ENCODE data around the gene CDK17.
A peak's percentile ranks its signal among the peaks of the same experiment; 100 is the strongest.
"Not testable (repeated sequence)": the region's sequence is repeated elsewhere in the genome, so short reads cannot be mapped to it uniquely, and the experiment has no call there.

Gene CDK17

DNA sequence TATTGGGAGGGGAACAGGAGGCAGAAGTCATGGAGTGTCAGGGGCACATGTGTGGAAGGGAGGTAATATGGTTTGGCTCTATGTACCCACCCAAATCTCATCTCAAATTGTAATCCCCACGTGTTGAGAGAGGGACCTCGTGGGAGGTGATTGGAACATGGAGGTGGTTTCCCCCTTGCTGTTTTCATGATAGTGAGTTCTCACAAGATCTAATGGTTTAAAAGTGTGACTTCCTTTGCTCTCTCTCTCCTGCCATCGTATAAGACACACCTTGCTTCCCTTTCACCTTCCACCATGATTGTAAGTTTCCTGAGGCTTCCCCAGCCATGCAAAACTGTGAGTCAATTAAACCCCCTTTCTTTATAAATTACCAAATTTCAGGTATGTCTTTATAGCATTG lies 41.6 kb upstream of the CDK17 start:
- TF ChIP-seq, protein P1, sequence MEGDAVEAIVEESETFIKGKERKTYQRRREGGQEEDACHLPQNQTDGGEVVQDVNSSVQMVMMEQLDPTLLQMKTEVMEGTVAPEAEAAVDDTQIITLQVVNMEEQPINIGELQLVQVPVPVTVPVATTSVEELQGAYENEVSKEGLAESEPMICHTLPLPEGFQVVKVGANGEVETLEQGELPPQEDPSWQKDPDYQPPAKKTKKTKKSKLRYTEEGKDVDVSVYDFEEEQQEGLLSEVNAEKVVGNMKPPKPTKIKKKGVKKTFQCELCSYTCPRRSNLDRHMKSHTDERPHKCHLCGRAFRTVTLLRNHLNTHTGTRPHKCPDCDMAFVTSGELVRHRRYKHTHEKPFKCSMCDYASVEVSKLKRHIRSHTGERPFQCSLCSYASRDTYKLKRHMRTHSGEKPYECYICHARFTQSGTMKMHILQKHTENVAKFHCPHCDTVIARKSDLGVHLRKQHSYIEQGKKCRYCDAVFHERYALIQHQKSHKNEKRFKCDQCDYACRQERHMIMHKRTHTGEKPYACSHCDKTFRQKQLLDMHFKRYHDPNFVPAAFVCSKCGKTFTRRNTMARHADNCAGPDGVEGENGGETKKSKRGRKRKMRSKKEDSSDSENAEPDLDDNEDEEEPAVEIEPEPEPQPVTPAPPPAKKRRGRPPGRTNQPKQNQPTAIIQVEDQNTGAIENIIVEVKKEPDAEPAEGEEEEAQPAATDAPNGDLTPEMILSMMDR (IDR thresholded peaks at IDR 0.05; ENCODE audit: low read depth, low read length, missing control alignments) = no peak
- no peak overlapping the region for H3K4me3 ChIP-seq (replicated peaks; ENCODE audit: low read depth, low read length)

DNA sequence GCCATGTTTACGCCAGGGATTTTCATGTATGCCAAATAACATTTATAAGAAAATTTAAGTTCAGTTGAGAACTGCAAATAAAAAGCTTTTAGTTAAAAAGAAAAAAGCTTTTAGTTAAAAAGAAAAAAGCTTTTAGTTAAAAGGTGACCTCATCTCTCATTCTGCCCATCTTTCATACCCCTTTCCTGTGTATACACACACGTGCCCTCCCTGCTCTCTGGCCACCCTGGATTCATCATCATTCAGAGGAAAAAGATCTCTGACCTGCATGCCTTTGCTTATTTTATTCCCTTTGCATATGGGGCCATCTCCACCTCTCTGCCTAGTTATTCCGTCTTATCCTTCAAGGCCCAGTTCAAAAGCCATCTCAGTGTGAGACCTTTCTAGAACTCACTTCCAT lies 38.1 kb upstream of the CDK17 start:
- no peak overlapping the region for H3K4me3 ChIP-seq (replicated peaks; ENCODE audit: low read depth, low read length)
- TF ChIP-seq, protein P1 (IDR thresholded peaks at IDR 0.05; ENCODE audit: low read depth, low read length, missing control alignments) = no peak
- no peak for DNase-seq (ENCODE audit: extremely low read depth, low read depth)

More for the DNA sequence above, 41.6 kb upstream of the CDK17 start:
- DNase-seq (ENCODE audit: extremely low read depth, low read depth) = no peak

DNA sequence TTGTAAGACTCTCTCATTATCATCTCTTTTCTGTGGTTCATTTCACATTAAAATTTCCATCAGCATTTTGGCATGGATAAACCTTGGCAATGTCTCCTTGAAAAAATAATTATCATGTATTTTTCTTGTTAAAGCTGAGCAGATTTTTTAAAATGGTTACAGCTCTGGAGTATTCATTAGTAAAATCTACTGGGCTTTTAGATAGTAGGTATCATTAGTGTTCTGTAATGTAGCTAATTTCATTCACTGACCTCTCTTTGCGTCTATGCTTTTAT lies 36.9 kb upstream of the CDK17 start:
- no peak for DNase-seq (ENCODE audit: extremely low read depth, low read depth)
- H3K4me3 ChIP-seq (replicated peaks; ENCODE audit: low read depth, low read length) = no peak overlapping the region
- TF ChIP-seq, protein P1 (IDR thresholded peaks at IDR 0.05; ENCODE audit: low read depth, low read length, missing control alignments) = no peak

DNA sequence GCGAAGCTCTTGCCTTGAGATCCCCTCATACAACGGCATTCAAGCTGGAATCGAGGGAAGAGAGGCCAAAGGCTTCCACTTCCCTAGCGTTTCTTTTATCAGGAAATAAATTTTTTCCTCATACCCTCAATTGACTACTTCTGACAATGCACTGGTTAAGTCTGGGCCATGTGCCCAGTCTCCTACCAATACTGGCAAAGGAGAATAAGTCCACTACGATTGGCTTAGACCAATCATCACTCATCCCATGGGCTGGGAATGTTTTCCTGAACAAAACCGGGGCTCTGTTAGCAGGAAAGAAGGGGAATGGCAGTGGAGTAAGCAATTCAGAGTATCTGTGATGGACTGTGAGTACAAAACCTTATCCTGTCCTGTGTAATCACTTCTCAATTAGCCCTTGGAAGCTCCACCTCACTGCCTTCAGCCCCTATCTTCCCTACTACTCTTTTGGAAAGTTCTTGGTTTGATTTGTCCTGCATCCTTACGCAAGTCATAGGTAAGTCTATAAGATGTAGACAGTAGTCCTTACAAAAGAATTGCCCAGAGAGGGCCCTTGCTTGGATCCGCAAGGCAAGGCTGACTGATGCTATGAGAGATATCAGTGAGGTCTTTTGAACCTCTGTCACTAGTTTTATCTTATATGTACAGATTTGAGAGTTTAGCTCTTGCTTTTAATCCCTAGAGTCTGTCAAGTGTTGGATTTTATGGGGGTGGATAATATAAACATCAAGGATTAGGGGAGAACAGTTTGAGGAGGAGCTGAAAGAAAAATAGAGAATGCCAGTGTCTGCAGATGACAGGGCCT lies 36.3 kb upstream of the CDK17 start:
- TF ChIP-seq, protein P1 (IDR thresholded peaks at IDR 0.05; ENCODE audit: low read depth, low read length, missing control alignments) = no peak
- no peak overlapping the region for H3K4me3 ChIP-seq (replicated peaks; ENCODE audit: low read depth, low read length)
- DNase-seq (ENCODE audit: extremely low read depth, low read depth) = no peak

DNA sequence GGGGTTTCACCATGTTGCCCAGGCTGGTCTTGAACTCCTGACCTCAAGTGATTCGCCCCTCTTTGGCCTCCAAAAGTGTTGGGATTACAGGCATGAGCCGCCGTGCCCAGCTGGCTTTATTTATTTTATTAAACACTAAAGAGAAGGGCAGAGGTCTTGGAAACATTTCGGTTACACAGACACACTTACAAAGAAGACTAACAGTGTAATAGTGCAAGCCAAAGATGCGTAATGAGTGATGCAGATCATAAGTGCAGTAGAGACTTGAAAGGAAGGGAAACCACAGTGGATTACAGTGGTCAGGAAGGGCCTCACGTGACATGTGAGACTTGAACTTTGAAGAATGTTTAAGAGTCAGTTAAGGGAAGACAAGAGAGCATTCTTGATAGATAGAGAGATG lies 33.9 kb upstream of the CDK17 start:
- no peak overlapping the region for H3K4me3 ChIP-seq (replicated peaks; ENCODE audit: low read depth, low read length)
- peak; percentile 75 for DNase-seq (ENCODE audit: extremely low read depth, low read depth)
- TF ChIP-seq, protein P1 (IDR thresholded peaks at IDR 0.05; ENCODE audit: low read depth, low read length, missing control alignments) = no peak

DNA sequence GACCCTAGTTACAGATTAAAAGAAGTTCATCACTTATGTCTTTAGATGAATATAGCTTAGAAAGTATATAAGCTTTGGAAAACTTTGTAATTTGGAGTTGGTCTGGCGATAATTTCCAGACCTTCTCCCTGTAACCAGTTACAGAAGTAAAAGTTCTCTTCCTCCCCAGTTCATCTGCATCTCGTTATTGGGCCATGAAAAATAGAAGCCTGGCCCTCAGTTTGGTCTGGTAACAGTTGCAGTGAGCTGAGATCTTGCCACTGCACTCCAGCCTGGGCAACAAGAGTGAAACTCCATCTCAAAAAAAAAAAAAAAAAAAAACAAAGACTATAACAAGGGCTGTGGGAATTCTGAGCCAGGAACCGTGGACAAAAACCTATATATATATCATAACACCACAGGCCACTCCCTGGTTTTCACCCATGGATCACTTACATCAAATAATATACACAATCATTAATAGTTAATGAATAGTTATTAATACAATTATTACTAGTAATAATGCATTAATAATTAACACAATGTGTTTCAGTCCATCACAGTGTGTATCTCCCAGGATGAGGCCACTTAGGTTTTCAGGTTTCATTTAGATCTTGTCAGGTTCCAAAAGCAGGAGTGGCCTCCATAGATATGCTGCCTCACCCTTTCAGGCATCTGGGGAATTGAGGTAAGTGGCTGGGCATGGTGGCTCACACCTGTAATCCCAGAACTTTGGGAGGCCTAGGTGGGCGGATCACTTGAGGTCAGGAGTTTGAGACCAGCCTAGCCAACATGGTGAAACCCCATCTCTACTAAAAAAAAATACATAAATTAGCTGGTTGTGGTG lies 32.5 kb upstream of the CDK17 start:
- not testable (repeated sequence) for DNase-seq (ENCODE audit: extremely low read depth, low read depth); H3K4me3 ChIP-seq (replicated peaks; ENCODE audit: low read depth, low read length)

DNA sequence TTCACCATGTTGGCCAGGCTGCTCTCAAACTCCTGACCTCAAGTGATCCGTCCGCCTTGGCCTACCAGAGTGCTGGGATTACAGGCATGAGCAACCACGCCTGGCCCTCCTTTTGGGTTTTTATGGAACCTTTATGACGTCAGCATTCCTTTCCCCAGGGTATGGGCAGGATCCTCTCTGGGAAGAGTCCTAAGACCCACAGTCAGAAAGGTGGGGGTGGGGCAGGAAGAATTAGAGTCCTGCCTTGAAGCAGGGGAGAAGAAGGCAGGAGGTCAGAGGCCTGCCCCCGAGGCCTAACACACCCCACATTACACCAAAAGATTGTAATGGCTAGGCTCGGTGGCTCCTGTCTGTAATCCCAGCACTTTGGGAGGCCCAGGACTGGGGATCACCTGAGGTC lies 30.8 kb upstream of the CDK17 start:
- TF ChIP-seq, protein P1 (IDR thresholded peaks at IDR 0.05; ENCODE audit: low read depth, low read length, missing control alignments) = no peak
- DNase-seq (ENCODE audit: extremely low read depth, low read depth) = no peak
- H3K4me3 ChIP-seq (replicated peaks; ENCODE audit: low read depth, low read length) = no peak overlapping the region
